AG08396 (cell line): ENCODE results near the gene CLIC5.

Experiments used
- DNase-seq: peaks from one replicate; pipeline ENCODE4 v3.0.0; 2012; ENCODE audit warnings: low spot score, mixed read lengths

Gene CLIC5

DNA sequence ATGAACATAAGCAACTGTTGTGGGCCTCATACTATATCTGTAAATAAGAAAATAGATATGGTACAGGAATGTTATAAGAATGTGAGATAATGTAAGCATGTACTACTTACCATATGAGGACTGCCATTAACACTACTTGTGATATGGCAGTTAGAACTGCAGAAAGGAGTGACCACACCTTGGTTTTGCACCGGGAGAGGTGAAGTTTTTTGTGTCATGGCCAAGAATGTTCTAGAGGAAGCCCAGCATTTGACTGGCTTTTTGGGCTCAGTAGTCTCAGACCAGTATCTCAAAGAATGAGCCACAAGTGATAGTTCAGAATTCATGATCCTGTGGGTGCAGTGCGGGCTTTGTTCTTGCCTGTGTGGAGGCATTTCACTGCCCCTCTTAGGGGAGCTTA, 123.5 kb downstream of the CLIC5 start:
- DNase-seq = no peak

GRCh38 chr6:45886776-45887175, 128.9 kb downstream of the CLIC5 start:
- DNase-seq = no peak

GRCh38 chr6:45884336-45884735, 131.3 kb downstream of the CLIC5 start:
- no peak for DNase-seq

DNA sequence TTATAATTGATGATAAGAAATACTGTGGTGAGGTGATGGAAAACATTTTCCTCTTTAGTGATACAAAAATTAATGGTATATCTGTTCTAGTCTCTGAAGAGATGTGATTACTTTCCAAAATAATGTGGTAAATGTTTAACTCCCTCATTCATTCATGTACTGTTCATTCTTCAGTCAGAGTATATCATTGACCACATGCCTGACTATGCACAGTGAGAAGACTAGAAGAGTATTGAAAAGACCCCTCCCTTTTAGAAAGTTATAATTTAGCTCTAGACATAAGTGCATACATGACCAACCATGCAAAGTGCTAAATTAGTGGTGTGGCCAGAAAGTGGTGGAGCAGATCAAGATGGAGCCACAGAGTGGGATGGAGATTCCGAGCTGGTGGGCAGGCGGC, 133.0 kb downstream of the CLIC5 start:
- no peak for DNase-seq

DNA sequence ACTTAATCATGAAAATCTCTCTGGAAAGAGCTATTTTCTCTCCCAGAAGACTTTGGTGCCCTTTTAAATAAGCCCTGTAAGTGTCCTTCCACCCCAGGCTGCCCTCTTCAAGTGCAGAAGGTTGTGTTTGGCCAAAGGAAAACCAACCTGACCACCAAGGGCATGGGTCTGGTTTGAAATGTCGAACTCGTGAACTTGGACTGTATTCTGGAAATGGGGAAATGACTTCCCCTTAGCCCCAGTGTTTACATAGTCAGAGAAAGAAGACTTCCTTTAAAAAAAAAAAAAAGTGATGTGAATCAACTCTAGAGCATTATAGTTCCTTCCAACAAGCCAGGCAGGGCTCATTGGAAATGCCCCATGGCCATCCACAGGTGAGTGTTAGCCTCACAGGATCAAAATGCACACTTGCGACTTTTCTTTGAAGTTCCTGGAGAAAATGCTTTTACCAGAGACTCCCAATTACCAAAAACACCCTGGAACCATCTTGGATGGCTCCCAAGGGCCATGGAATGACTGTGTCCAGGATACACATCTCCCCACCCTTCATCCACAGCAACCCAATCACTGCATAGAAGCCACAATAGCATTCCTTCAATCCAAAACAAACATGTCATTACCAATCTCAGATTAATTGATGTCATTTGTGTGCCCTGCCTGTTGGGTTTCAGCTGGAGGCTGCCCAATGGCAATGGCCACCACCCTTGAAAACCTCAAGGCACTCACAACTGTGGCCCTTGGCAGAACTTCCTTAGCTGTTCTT, 133.8 kb downstream of the CLIC5 start:
- DNase-seq = no peak

DNA sequence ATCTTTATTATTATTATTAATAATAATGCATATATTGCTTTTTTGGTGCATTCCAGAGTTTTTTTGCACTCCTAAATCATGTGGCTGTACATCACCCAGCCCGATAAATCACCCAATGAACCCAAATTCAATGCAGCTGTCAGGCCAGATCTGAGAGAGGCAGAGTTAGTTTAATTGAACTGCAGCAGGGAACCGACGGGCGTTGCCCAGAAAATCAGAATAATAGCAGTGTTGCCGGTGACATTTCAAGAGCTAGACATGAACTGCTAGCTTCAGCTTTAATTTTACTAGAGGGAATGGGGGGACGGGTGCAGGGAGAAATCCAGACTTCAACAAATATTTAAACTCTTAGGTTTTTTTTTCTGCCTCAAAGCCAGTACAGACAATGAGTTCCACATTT, 135.0 kb downstream of the CLIC5 start:
- DNase-seq = no peak

DNA sequence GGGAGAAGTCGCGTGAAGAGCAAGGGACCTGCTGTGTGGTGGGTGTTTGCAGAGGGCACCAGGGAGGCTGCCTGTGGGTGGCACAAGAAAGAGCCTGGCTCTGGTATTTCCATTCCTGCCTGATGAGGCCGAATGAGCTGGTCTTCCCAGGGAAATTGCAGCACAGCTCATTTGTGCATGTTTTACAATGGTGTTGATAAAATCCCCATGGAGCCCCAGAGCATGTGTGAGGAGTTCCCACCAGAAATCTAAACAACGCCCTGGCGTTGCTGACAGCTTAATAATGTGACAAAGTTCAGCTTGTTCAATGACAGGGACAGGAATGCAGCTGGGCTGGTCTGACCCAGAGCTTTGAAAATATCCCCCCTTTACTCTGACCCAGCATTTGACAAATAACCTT, 135.5 kb downstream of the CLIC5 start:
- peak; percentile 13 for DNase-seq

DNA sequence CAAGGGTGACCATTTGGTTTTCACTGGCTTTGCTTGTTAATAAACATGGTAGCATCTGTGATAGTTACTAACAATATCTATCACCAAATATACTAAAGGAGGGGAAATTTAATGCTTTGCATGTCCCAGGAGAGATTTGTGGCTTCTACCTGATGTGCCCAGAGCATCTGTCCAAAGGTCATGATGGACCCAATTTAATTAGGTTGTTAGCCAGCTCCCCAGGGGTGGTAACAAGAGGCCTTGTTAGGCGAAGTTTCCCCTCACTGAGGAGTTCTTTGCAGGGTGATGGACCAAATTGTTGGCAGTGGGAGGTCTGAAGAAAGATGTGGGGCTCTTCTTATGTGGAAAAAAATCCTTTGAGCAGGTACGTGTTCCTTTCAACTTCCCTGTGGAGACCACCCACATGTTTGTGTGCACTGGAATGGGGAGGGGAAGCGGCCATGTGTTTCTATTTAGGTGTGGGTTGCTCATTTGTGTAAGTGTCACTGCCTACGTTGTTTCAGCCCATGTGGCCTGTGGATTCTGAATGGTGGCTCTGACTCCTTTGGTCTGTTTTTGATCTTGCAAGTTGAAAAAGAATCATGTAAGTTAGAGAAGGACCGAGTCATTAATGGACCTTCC, 137.6 kb downstream of the CLIC5 start:
- no peak for DNase-seq

- DNase-seq = no peak
These were observed 142.8 kb downstream of the CLIC5 start for GRCh38 chr6:45872827-45873365.

- no peak for DNase-seq
These were observed 145.1 kb downstream of the CLIC5 start for GRCh38 chr6:45870531-45870930.

GRCh38 chr6:45864651-45865050, 151.0 kb downstream of the CLIC5 start:
- no peak for DNase-seq

GRCh38 chr6:45858691-45859090, 157.0 kb downstream of the CLIC5 start:
- no peak for DNase-seq

DNA sequence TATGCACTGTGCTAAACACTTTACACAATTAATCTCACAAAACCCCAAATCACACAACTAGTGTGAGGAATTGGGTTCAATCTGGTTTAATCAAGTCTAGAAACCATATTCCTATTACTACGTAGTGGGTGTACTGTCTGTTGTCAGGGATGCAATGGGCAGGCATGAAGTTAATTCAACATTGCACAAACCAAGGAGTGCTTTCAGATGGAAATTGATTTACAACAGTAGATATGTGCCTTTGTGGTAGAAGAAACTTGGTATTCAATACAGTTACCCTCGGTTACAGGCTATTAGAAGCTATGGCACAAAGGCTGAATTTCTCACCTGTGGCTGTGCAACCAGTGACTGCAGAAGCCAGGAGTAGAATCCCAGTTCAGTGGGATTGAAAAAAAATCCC, 157.8 kb downstream of the CLIC5 start:
- DNase-seq = no peak

GRCh38 chr6:45855642-45856394, 159.8 kb downstream of the CLIC5 start:
- DNase-seq = no peak

GRCh38 chr6:45854149-45854742, 161.4 kb downstream of the CLIC5 start:
- no peak for DNase-seq

DNA sequence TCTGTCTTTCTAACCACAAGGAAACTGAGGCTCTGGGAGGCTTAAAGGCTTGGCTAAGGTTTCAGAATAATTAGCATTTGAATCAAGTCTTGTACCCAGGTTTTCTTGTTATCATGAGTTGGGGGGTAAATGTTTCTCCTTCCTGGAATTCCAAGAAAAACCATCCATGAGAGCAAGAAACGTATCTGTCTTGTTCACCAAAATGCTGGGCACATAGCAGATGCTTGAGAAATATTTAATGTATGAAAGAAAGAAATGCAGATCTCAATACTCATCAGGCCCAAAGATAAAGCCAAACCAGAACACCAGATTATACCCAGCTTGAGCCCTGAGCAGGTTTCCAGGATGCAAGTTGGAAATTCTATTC, 164.6 kb downstream of the CLIC5 start:
- DNase-seq = no peak

GRCh38 chr6:45850378-45851033, 165.2 kb downstream of the CLIC5 start:
- DNase-seq = no peak

DNA sequence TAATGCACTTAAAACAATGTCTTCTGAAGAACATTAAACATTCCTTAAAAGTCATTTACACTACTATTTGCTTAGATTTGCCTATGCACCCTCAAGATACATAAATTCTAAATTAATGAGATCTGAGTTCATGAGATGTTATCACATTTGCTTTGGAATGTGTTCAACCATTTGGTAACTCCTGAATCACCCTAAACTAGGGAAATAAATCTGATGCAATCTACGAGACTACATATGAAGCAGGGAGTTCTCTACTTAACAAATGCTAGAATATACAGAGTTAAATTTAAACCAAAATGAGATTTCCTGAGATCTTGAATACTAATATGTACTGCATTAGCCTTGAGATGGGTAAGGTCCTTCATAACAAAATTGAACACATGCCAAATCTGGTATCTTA, 170.1 kb downstream of the CLIC5 start:
- DNase-seq = no peak

GRCh38 chr6:45844986-45845385, 170.7 kb downstream of the CLIC5 start:
- no peak for DNase-seq

DNA sequence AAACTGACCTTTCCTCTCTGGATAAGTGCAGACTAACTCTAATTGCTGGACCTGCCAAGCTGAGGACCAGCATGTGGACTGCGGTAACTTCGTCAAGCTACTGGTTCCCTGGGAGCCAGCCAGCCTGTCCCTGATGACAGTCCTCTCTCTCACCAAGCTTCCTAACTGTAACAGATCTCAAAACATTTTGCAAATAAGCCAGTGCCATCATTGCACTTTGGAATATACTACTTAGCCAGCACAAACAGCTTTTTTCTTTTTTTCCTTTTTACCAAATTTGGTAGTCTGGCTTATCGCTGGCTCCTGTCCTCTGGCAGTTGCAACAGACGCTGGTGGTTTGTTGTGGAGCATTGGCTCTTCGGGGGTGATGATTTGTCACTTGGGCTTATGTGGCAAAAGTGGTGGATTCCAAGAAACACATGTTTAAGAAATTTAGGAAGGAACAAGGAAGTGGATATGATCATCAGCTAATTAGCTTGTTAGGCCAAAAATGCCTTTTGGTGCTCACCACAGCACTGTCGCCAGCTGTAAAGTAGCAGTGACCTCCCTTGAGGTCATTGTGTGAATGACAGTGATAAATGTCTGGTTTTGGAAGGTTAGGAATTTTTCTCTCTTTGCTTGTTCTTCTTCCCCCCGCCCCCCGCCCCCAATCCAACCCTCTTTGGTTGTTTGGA, 171.7 kb downstream of the CLIC5 start:
- no peak for DNase-seq

DNA sequence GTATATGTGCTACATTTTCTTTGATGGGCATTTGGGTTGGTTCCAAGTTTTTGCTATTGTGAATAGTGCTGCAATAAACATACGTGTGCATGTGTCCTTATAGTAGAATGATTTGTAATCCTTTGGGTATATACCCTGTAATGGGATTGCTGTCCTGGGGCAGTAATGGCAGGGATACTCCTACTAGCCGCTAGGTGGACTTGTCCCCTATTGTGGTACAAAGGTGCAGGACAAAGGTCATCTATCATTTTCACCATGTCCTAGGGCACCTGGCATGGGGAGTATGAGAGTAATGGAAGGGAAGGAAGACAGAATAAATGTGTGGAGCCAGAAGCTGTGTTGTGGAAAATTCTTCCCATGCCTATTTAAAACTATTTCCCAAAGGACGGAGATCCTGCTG, 174.6 kb downstream of the CLIC5 start:
- no peak for DNase-seq

DNA sequence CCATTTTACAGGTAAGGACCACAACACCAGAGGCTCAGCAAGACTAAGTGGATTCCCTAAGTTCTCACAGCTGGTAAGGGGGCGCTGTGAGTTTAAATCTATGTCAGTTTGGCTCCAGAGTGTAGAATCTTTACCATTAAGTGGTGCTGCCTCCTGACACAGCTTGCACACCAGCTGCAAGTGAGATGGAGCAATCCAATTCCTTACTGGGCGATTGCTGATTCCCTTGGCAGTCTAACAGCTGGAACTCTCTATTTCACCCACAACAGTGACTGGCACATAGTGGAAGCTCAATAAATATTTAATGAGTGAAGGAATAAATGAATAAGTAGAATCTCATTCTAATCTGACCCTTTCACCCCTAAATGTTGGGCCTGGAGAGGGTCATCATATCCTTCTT, 176.7 kb downstream of the CLIC5 start:
- no peak for DNase-seq
